ENCODE results near the gene TDRD6.

The TDRD6 gene

GRCh38 chr6:46688117-46688965 is 656 bp downstream of the TDRD6 start:
- no peak for DNase-seq (ENCODE audit: low spot score)

- no peak for DNase-seq (ENCODE audit: low spot score)
Observed at GRCh38 chr6:46688966-46689335, 1.3 kb downstream of the TDRD6 start.

- DNase-seq (ENCODE audit: low spot score): no peak
Observed at GRCh38 chr6:46689657-46690056, 2.0 kb downstream of the TDRD6 start.

- no peak for DNase-seq (ENCODE audit: low spot score)
Observed at GRCh38 chr6:46690141-46690755, 2.6 kb downstream of the TDRD6 start.

- DNase-seq (ENCODE audit: low spot score): no peak
Observed at GRCh38 chr6:46690911-46691451, 3.3 kb downstream of the TDRD6 start.

- DNase-seq (ENCODE audit: low spot score): no peak
Observed at GRCh38 chr6:46699970-46700369, 12.3 kb downstream of the TDRD6 start.

- DNase-seq (ENCODE audit: low spot score): no peak
Observed at GRCh38 chr6:46704562-46704961, 16.9 kb downstream of the TDRD6 start.

- no peak for DNase-seq (ENCODE audit: low spot score)
Observed at GRCh38 chr6:46706464-46706863, 18.8 kb downstream of the TDRD6 start.

GRCh38 chr6:46711491-46711890 is 23.8 kb downstream of the TDRD6 start:
- DNase-seq (ENCODE audit: low spot score): no peak

GRCh38 chr6:46715141-46715540 is 27.5 kb downstream of the TDRD6 start:
- DNase-seq (ENCODE audit: low spot score): no peak

- peak; percentile 4 for DNase-seq (ENCODE audit: low spot score)
Observed at GRCh38 chr6:46719099-46719498, 31.4 kb downstream of the TDRD6 start.

- DNase-seq (ENCODE audit: low spot score): no peak
Observed at GRCh38 chr6:46720401-46720800, 32.7 kb downstream of the TDRD6 start.

GRCh38 chr6:46729787-46730326 is 42.2 kb downstream of the TDRD6 start:
- DNase-seq (ENCODE audit: low spot score): no peak

- no peak for DNase-seq (ENCODE audit: low spot score)
Observed at GRCh38 chr6:46730921-46731461, 43.3 kb downstream of the TDRD6 start.

- DNase-seq (ENCODE audit: low spot score): peak; percentile 4
Observed at GRCh38 chr6:46733341-46733801, 45.7 kb downstream of the TDRD6 start.

GRCh38 chr6:46734867-46735719 is 47.4 kb downstream of the TDRD6 start, which contains the start of gene PLA2G7:
Gene PLA2G7 (minus strand): TSS chr6:46735375. CDS start chr6:46722891, 12,484 bp downstream.
- DNase-seq (ENCODE audit: low spot score): peak; percentile 48

GRCh38 chr6:46735720-46736031 is 48.0 kb downstream of the TDRD6 start:
- no peak for DNase-seq (ENCODE audit: low spot score)

- no peak for DNase-seq (ENCODE audit: low spot score)
Observed at GRCh38 chr6:46736906-46737305, 49.2 kb downstream of the TDRD6 start.

- no peak for DNase-seq (ENCODE audit: low spot score)
Observed at GRCh38 chr6:46741482-46741881, 53.8 kb downstream of the TDRD6 start.

- DNase-seq (ENCODE audit: low spot score): no peak
Observed at GRCh38 chr6:46741910-46742309, 54.2 kb downstream of the TDRD6 start.

GRCh38 chr6:46743425-46744158 is 55.9 kb downstream of the TDRD6 start:
- DNase-seq (ENCODE audit: low spot score): no peak

All from GM03348 (cell line).